Endodermal cell (in vitro differentiated cells): Measurements from ENCODE around the gene CCDC57. TPM values are rescaled to one million over a fixed set of nuclear protein-coding genes. Genes with fewer than 3 reads are reported as not detected.

Source experiments
- DNase-seq: peaks from one replicate; pipeline ENCODE4 v3.0.0-alpha.2; 2017
- H3K27ac ChIP-seq: 2 replicates; pipeline ENCODE4 v1.5.1; 2013; ENCODE audit warnings: mild to moderate bottlenecking, low read depth, low read length, moderate library complexity
- H3K27me3 ChIP-seq: 2 replicates; pipeline ENCODE4 v1.6.1; 2013; ENCODE audit warnings: mild to moderate bottlenecking, low read length, moderate library complexity; ENCODE audit not compliant: insufficient read depth, control insufficient read depth, poor library complexity, severe bottlenecking
- H3K36me3 ChIP-seq: 2 replicates; pipeline ENCODE4 v1.7.0; 2013; ENCODE audit warnings: mild to moderate bottlenecking, low read length, moderate library complexity; ENCODE audit not compliant: control insufficient read depth, insufficient read depth
- H3K4me1 ChIP-seq: one replicate; pipeline ENCODE4 v1.7.0; 2013; ENCODE audit warnings: low read length; ENCODE audit not compliant: control insufficient read depth, insufficient read depth
- H3K4me3 ChIP-seq: 2 replicates; pipeline ENCODE4 v1.5.1; 2013; ENCODE audit warnings: mild to moderate bottlenecking, low read length, moderate library complexity
- H3K9ac ChIP-seq: 2 replicates; pipeline ENCODE4 v1.6.1; 2013; ENCODE audit warnings: mild to moderate bottlenecking, low read length, moderate library complexity; ENCODE audit not compliant: poor library complexity, severe bottlenecking; ENCODE audit errors: extremely low read depth
- H3K9me3 ChIP-seq: 2 replicates; pipeline ENCODE4 v1.6.1; 2013; ENCODE audit warnings: mild to moderate bottlenecking, low read length, moderate library complexity; ENCODE audit not compliant: control insufficient read depth
- H3K27ac Mint-ChIP-seq: 2 replicates; pipeline ENCODE4 v1.8.0; 2020; ENCODE audit warnings: mixed read lengths
- H3K27me3 Mint-ChIP-seq: 2 replicates; pipeline ENCODE4 v1.8.0; 2021; ENCODE audit warnings: mild to moderate bottlenecking, mixed read lengths; ENCODE audit not compliant: insufficient read depth
- H3K36me3 Mint-ChIP-seq: 2 replicates; pipeline ENCODE4 v1.8.0; 2020; ENCODE audit warnings: low read depth, mixed read lengths
- H3K4me1 Mint-ChIP-seq: 2 replicates; pipeline ENCODE4 v1.8.0; 2020; ENCODE audit warnings: mixed read lengths
- H3K4me3 Mint-ChIP-seq: 2 replicates; pipeline ENCODE4 v1.8.0; 2020; ENCODE audit warnings: mild to moderate bottlenecking, moderate library complexity, mixed read lengths
- H3K9me3 Mint-ChIP-seq: 2 replicates; pipeline ENCODE4 v1.8.0; 2020; ENCODE audit warnings: mild to moderate bottlenecking, mixed read lengths
- CTCF ChIP-seq: fragments of 200-600 bp; sonication (generic); conservative IDR thresholded peaks from 2 replicates; pipeline ENCODE4 v1.5.0; 2021; ENCODE audit warnings: antibody characterized with exemption, mild to moderate bottlenecking
- WGBS, 2 experiments: methylation state at CpG; one replicate each; pipeline versions ENCODE4 v1.1.5 to v1.1.7; 2013; ENCODE audit warnings: missing lambda C conversion rate in 2 of 2, mixed read lengths in 1 of 2; ENCODE audit not compliant: insufficient coverage in 1 of 2, insufficient read length in 1 of 2; 5-methylcytosine and 5-hydroxymethylcytosine counted together
- total RNA-seq, 2 donors: library from RNA; stranded (reverse); fragmentation: NEBNext Ultra II Directional in 1 of 2; extraction: Animal tissue kit (Norgen Biotek cat#: 25700) in 1 of 2; gene quantifications; 2 replicates in 1 of 2; 3 replicates in 1 of 2; pipeline ENCODE4 v1.2.1, GENCODE V29; 2021

CCDC57 gene
- total RNA-seq, 2 donors from 2014 or later = 61.8 to 82.8 TPM

- Histone ChIP-seq H3K27me3 (no peaks in the 10 kb centered on the region), H3K9ac (peak within 1 kb of the TSS; percentile 83), H3K4me3 (peak within 1 kb of the TSS; percentile 88), H3K36me3 (peaks cover 29% of the 10 kb centered on the region), H3K9me3 (no peaks in the 10 kb centered on the region), H3K4me1 (peaks cover 21% of the 10 kb centered on the region), H3K27ac (peak within 1 kb of the TSS; percentile 96)
- TF ChIP-seq CTCF = peak; percentile 69
- 0% methylated on average over 25 to 118 of the region's 124 CpGs for WGBS, 2 experiments
- Mint-ChIP-seq H3K36me3 (peaks cover 10% of the 10 kb centered on the region), H3K4me3 (peak within 1 kb of the TSS; percentile 68), H3K27ac (no peak within 1 kb of the TSS), H3K9me3 (no peaks in the 10 kb centered on the region), H3K4me1 (peaks cover 26% of the 10 kb centered on the region), H3K27me3 (no peaks in the 10 kb centered on the region)
- peak; percentile 99 for DNase-seq
Measured at GRCh38 chr17:82098169-82098938, 114.3 kb downstream of the CCDC57 start, which contains the start of gene FASN. Gene FASN (minus strand): TSS chr17:82098236. CDS start chr17:82096445, 1,791 bp downstream.

GRCh38 chr17:82097919-82098168 lies 114.8 kb downstream of the CCDC57 start:
- Mint-ChIP-seq H3K4me1 (peaks cover 23% of the 10 kb centered on the region), H3K4me3 (peak overlapping the region; percentile 68), H3K36me3 (peaks cover 13% of the 10 kb centered on the region), H3K27me3 (no peaks in the 10 kb centered on the region), H3K27ac (no peak overlapping the region), H3K9me3 (no peaks in the 10 kb centered on the region)
- H3K9ac ChIP-seq = peak overlapping the region; percentile 67
- no peaks in the 10 kb centered on the region for H3K27me3 ChIP-seq
- H3K27ac ChIP-seq = peak overlapping the region; percentile 53
- no peak for TF ChIP-seq CTCF
- peaks cover 34% of the 10 kb centered on the region for H3K36me3 ChIP-seq
- 0 to 1% methylated on average over 18 to 36 of the region's 36 CpGs for WGBS, 2 experiments
- H3K9me3 ChIP-seq = no peaks in the 10 kb centered on the region
- DNase-seq = no peak
- peaks cover 17% of the 10 kb centered on the region for H3K4me1 ChIP-seq
- peak overlapping the region; percentile 88 for H3K4me3 ChIP-seq

- Mint-ChIP-seq H3K9me3 (no peaks in the 10 kb centered on the region), H3K36me3 (peaks cover 13% of the 10 kb centered on the region), H3K27ac (no peak overlapping the region), H3K4me3 (peak overlapping the region; percentile 68), H3K27me3 (no peaks in the 10 kb centered on the region), H3K4me1 (peaks cover 22% of the 10 kb centered on the region)
- peak overlapping the region; percentile 53 for H3K27ac ChIP-seq
- peak overlapping the region; percentile 88 for H3K4me3 ChIP-seq
- peak; percentile 79 for DNase-seq
- WGBS, 2 experiments = 0 to 1% methylated on average over 9 to 77 of the region's 77 CpGs
- peaks cover 34% of the 10 kb centered on the region for H3K36me3 ChIP-seq
- H3K9ac ChIP-seq = peak overlapping the region; percentile 67
- peaks cover 17% of the 10 kb centered on the region for H3K4me1 ChIP-seq
- no peaks in the 10 kb centered on the region for H3K27me3 ChIP-seq
- TF ChIP-seq CTCF = no peak
- no peaks in the 10 kb centered on the region for H3K9me3 ChIP-seq
Measured at GRCh38 chr17:82097184-82097918, 115.3 kb downstream of the CCDC57 start.
